ENCODE results near the gene IDH3G. TPM values are rescaled to one million over a fixed set of nuclear protein-coding genes. Genes with fewer than 3 reads are reported as not detected.
A peak's percentile ranks its signal among the peaks of the same experiment; 100 is the strongest.

Gene IDH3G
- total RNA-seq, 1 donor from 2014 or later, result 56.7 TPM

GRCh38 chrX:153776611-153777045 is 17.5 kb downstream of the IDH3G start:
- Mint-ChIP-seq H3K36me3 (ENCODE audit: unreplicated experiment) (no peaks in the 10 kb centered on the region), H3K9me3 (ENCODE audit: unreplicated experiment) (no peaks in the 10 kb centered on the region), H3K27me3 (ENCODE audit: unreplicated experiment) (no peaks in the 10 kb centered on the region), H3K4me3 (ENCODE audit: unreplicated experiment) (no peak overlapping the region), H3K27ac (ENCODE audit: unreplicated experiment) (no peak overlapping the region), H3K4me1 (ENCODE audit: low read depth, unreplicated experiment) (no peaks in the 10 kb centered on the region)
- TF ChIP-seq CTCF (IDR thresholded peaks at IDR 0.05; ENCODE audit: partially characterized antibody, unreplicated experiment), result no peak
- peak; percentile 11 for DNase-seq

- no peaks in the 10 kb centered on the region for H3K36me3 Mint-ChIP-seq (ENCODE audit: unreplicated experiment)
- TF ChIP-seq CTCF (IDR thresholded peaks at IDR 0.05; ENCODE audit: partially characterized antibody, unreplicated experiment), result no peak
- no peak for DNase-seq
- H3K4me3 Mint-ChIP-seq (ENCODE audit: unreplicated experiment), result no peak overlapping the region
- no peaks in the 10 kb centered on the region for H3K27me3 Mint-ChIP-seq (ENCODE audit: unreplicated experiment)
- H3K27ac Mint-ChIP-seq (ENCODE audit: unreplicated experiment), result no peak overlapping the region
- no peaks in the 10 kb centered on the region for H3K4me1 Mint-ChIP-seq (ENCODE audit: low read depth, unreplicated experiment)
- H3K9me3 Mint-ChIP-seq (ENCODE audit: unreplicated experiment), result no peaks in the 10 kb centered on the region
These were observed 18.0 kb downstream of the IDH3G start for GRCh38 chrX:153776120-153776599.

GRCh38 chrX:153775293-153776119 is 18.7 kb downstream of the IDH3G start:
- Mint-ChIP-seq H3K27ac (ENCODE audit: unreplicated experiment) (no peak overlapping the region), H3K36me3 (ENCODE audit: unreplicated experiment) (no peaks in the 10 kb centered on the region), H3K27me3 (ENCODE audit: unreplicated experiment) (no peaks in the 10 kb centered on the region), H3K4me1 (ENCODE audit: low read depth, unreplicated experiment) (no peaks in the 10 kb centered on the region), H3K4me3 (ENCODE audit: unreplicated experiment) (no peak overlapping the region), H3K9me3 (ENCODE audit: unreplicated experiment) (no peaks in the 10 kb centered on the region)
- no peak for TF ChIP-seq CTCF (IDR thresholded peaks at IDR 0.05; ENCODE audit: partially characterized antibody, unreplicated experiment)
- peak; percentile 10 for DNase-seq

GRCh38 chrX:153774576-153775292 is 19.4 kb downstream of the IDH3G start:
- H3K4me3 Mint-ChIP-seq (ENCODE audit: unreplicated experiment), result no peak overlapping the region
- no peak for TF ChIP-seq CTCF (IDR thresholded peaks at IDR 0.05; ENCODE audit: partially characterized antibody, unreplicated experiment)
- DNase-seq, result peak; percentile 10
- H3K36me3 Mint-ChIP-seq (ENCODE audit: unreplicated experiment), result no peaks in the 10 kb centered on the region
- no peaks in the 10 kb centered on the region for H3K9me3 Mint-ChIP-seq (ENCODE audit: unreplicated experiment)
- no peaks in the 10 kb centered on the region for H3K4me1 Mint-ChIP-seq (ENCODE audit: low read depth, unreplicated experiment)
- no peak overlapping the region for H3K27ac Mint-ChIP-seq (ENCODE audit: unreplicated experiment)
- H3K27me3 Mint-ChIP-seq (ENCODE audit: unreplicated experiment), result no peaks in the 10 kb centered on the region

Data from glutamatergic neuron (in vitro differentiated cells).